ENCODE data around the gene CDC42EP1.

The CDC42EP1 gene

DNA sequence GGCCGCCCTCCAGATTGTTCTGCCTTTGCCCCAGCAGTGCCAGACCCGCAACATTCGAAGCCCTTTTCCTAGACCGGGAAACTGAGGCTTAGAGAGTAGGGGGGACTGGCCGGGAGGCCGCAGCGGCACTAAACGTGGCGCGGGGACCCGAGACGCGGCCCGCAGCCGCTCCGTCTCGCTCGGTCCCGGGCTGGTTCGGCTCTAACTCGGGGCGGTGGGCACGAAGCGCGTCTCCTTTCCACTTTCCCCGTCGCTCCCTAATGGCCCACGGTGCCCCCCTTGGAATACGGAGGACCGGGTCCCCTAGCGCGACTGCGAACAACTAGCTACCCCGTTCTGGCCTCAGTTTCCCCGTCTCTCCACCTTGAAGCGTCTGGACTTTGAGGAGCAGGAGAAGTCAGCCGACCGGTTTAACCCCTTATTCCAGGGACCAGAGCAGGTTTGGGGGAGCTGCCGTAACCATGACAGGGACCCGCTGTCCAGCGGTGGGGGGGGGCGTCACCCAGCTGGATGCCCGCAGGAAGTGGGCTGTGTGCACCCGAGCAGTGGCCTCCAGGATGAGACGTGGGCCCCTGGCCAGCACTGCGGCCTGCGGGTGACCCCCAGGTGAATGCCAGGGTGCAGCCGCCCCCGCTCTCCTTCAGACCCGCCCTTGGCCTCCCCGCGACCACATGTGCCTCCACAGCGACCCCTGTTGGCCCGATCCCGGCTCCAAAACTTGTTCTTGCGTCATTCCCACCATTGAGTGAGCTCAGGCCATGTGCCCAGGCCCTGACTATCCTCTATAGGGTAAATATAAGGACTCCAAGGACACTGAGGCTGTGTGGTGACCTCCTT lies 1.1 kb downstream of the CDC42EP1 start:
- no peak for DNase-seq (ENCODE audit: low read depth)
- TF ChIP-seq, protein P1, sequence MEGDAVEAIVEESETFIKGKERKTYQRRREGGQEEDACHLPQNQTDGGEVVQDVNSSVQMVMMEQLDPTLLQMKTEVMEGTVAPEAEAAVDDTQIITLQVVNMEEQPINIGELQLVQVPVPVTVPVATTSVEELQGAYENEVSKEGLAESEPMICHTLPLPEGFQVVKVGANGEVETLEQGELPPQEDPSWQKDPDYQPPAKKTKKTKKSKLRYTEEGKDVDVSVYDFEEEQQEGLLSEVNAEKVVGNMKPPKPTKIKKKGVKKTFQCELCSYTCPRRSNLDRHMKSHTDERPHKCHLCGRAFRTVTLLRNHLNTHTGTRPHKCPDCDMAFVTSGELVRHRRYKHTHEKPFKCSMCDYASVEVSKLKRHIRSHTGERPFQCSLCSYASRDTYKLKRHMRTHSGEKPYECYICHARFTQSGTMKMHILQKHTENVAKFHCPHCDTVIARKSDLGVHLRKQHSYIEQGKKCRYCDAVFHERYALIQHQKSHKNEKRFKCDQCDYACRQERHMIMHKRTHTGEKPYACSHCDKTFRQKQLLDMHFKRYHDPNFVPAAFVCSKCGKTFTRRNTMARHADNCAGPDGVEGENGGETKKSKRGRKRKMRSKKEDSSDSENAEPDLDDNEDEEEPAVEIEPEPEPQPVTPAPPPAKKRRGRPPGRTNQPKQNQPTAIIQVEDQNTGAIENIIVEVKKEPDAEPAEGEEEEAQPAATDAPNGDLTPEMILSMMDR (conservative IDR thresholded peaks at IDR 0.05; ENCODE audit: low read depth, low read length): peak; percentile 85
- H3K4me3 ChIP-seq (ENCODE audit: low read length): peak overlapping the region; percentile 78

DNA sequence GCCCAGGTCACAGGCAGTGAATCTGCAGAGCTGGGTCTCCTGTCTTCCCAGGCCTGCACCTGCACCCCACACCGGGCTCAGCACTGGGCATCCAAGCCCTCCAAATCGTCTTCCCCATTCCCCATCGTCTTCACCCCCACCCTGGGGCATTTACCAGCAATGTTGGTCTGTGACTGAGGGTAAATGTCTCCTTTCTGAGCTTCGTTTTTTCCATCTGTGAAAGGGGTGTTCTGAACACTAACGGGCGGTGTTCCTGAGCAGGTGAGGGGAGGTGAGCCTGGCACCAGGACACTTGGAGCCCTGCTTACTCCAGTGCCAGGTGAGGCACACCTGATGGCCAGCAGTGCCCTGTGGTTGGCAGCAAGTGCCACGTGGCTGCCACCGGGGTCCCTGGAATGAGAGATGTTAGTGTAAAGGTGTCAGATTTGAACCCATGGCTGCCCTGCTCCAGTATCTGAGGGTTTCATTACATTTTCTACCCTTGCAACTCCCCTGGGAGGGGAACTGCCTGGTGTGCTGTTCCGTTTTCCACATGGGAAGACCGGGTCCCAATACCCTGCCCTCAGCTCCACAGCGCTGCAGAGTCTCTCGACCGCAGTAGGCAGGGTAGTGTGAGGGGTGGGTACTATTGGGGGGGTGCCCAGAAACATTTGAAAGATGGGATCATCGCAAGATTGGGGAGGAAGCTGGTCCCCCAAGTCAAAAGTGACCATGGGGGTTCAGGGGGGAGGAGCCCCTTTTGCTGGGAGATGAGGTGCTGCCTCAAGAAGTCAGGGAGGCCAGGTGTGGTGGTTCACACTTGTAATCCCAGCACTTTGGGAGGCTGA lies 2.0 kb downstream of the CDC42EP1 start:
- peak overlapping the region; percentile 78 for H3K4me3 ChIP-seq (ENCODE audit: low read length)
- DNase-seq (ENCODE audit: low read depth): no peak

DNA sequence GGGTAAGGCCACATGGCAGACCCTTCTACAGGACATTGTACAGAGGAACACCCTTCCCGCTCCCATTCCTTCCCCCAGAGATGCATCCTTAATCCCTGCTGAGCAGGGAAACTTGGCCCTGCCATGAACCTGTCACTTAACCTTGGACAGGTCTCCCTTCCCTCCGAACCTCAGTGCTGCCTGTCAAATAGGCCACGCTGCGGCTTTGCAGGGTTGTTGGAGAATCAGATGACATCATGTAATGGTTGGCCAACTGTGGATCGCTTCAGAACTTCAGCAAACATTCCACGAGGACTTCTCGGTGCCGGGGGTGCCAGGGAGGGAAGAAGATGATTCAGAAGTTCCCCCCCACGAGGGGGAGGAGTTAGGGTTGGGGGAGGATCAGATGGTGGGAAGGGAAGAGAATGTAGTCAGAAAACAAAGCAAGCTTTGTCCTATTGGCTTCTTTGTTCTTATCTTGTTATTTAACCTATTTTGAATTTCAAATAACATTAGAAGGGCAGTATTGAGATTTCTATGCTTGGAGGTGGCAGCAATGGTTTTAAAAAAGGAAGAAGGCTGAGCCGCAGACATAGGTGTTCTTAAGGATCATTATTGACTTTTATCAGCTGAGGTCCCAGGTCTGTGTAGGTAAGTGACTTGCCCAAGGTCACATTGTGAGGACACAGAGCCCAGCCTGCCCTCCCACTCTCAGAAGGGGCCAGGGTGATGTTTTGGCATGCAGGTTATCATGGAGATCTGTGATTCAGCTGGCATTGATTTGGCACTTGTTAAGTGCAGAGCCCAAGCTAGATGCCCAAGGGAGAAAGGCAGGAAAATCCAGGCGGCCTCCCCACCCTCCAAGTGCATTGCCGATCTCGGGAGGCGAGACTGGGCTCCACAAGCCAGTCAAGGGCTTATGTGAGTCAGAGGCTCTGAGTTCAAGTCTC lies 3.1 kb downstream of the CDC42EP1 start:
- H3K4me3 ChIP-seq (ENCODE audit: low read length): peak overlapping the region; percentile 25
- TF ChIP-seq, protein P1 (conservative IDR thresholded peaks at IDR 0.05; ENCODE audit: low read depth, low read length): no peak
- peak; percentile 87 for DNase-seq (ENCODE audit: low read depth)

More for the DNA sequence above, 2.0 kb downstream of the CDC42EP1 start:
- TF ChIP-seq, protein P1 (conservative IDR thresholded peaks at IDR 0.05; ENCODE audit: low read depth, low read length): no peak

DNA sequence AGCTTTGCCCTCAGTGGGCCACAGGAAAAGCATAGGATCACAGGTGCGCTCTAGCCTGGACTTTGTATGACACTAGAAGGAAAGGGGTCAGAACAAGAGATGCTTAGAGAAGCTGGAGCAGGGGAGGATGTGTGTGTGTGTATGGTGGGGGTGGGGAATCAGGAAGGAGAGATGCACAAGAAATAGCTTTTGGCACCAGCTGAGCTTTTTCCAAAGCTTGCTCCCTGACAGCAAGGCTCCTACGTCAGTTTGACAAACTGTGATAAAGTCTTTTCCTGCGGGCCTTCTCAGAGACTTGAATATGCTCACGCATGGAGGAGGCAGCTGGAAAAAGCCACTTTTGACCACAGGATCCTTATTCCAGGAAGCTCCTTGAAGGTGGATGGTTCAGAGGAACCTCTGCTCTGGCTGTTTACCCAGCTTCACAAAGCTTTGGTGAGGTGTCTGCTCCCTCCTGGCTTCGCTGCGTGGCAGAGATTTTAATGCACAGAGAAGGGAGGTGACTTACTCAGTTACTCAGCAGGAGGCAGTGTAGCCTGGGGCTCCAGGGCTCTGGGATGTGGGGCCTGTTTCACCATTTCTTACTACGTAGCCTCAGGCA lies 3.9 kb downstream of the CDC42EP1 start:
- DNase-seq (ENCODE audit: low read depth): no peak
- TF ChIP-seq, protein P1 (conservative IDR thresholded peaks at IDR 0.05; ENCODE audit: low read depth, low read length): no peak
- H3K4me3 ChIP-seq (ENCODE audit: low read length): peak overlapping the region; percentile 25

DNA sequence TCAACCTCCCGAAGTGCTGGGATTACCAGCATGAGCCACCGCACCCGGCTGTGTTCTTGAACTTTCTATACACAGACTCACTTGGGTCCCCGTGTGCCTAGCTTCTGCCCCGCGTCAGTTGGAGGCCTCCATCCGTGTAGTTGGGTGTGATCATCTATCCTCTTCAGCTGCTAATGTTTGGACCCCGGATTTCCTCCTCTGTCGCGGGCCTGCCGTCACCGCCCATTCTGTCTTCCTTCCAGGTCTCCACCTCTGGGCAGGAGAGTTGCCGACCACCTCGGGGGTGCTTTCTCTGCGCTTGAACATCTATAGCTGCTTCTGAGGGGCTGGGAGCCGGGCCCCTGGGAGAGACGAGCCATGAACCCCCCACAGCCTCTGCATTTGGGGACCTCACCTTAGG lies 5.5 kb downstream of the CDC42EP1 start:
- DNase-seq (ENCODE audit: low read depth): no peak
- TF ChIP-seq, protein P1 (conservative IDR thresholded peaks at IDR 0.05; ENCODE audit: low read depth, low read length): no peak

DNA sequence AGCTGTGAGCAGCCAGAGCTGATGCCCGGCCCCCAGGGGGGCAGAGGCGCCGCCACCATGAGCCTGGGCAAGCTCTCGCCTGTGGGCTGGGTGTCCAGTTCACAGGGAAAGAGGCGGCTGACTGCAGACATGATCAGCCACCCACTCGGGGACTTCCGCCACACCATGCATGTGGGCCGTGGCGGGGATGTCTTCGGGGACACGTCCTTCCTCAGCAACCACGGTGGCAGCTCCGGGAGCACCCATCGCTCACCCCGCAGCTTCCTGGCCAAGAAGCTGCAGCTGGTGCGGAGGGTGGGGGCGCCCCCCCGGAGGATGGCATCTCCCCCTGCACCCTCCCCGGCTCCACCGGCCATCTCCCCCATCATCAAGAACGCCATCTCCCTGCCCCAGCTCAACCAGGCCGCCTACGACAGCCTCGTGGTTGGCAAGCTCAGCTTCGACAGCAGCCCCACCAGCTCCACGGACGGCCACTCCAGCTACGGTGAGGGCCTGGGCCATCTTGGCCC lies 6.1 kb downstream of the CDC42EP1 start:
- TF ChIP-seq, protein P1 (conservative IDR thresholded peaks at IDR 0.05; ENCODE audit: low read depth, low read length): no peak
- H3K4me3 ChIP-seq (ENCODE audit: low read length): no peak overlapping the region
- DNase-seq (ENCODE audit: low read depth): no peak

More for the DNA sequence above, 5.5 kb downstream of the CDC42EP1 start:
- H3K4me3 ChIP-seq (ENCODE audit: low read length): no peak overlapping the region

Data from retinal pigment epithelial cell (primary cell).